Osteoblast (primary cell): ENCODE results near the gene ADAMTS17. TPM values are rescaled to one million over a fixed set of nuclear protein-coding genes. Genes with fewer than 3 reads are reported as not detected.
A peak's percentile ranks its signal among the peaks of the same experiment; 100 is the strongest.

Experiments used
- DNase-seq: peaks from one replicate; pipeline ENCODE4 v3.0.0; 2011; ENCODE audit warnings: low spot score, mixed read lengths; ENCODE audit not compliant: insufficient read length; ENCODE audit errors: missing footprints
- H2AFZ ChIP-seq: 2 replicates; pipeline ENCODE4 v1.6.0; 2011; ENCODE audit warnings: mild to moderate bottlenecking, low read length
- H3K27ac ChIP-seq: 2 replicates; pipeline ENCODE4 v1.5.1; 2011; ENCODE audit warnings: mild to moderate bottlenecking, low read depth, low read length, moderate library complexity
- H3K27me3 ChIP-seq: 2 replicates; pipeline ENCODE4 v1.6.0; 2012; ENCODE audit warnings: mild to moderate bottlenecking, control low read depth, inconsistent platforms, low read length, moderate library complexity; ENCODE audit not compliant: insufficient read depth
- H3K36me3 ChIP-seq: 2 replicates; pipeline ENCODE4 v1.5.1; 2011; ENCODE audit warnings: mild to moderate bottlenecking, low read length, control low read depth, moderate library complexity; ENCODE audit not compliant: insufficient read depth
- H3K4me1 ChIP-seq: 2 replicates; pipeline ENCODE4 v1.5.1; 2011; ENCODE audit warnings: mild to moderate bottlenecking, low read length, control low read depth, moderate library complexity; ENCODE audit not compliant: insufficient read depth
- H3K4me2 ChIP-seq: 2 replicates; pipeline ENCODE4 v1.6.0; 2011; ENCODE audit warnings: mild to moderate bottlenecking, low read length; ENCODE audit not compliant: insufficient read depth
- H3K4me3 ChIP-seq: fragments of 200-600 bp; sonication (generic); 3 replicates; pipeline ENCODE4 v1.5.1; 2012; ENCODE audit warnings: mild to moderate bottlenecking, low read length, inconsistent platforms; ENCODE audit not compliant: insufficient read depth
- H3K79me2 ChIP-seq: 2 replicates; pipeline ENCODE4 v1.6.0; 2012; ENCODE audit warnings: mild to moderate bottlenecking, low read length, control low read depth, inconsistent platforms; ENCODE audit not compliant: insufficient read depth
- H3K9me3 ChIP-seq: 2 replicates; pipeline ENCODE4 v1.5.1; 2011; ENCODE audit warnings: low read depth, low read length, control low read depth
- H4K20me1 ChIP-seq: 2 replicates; pipeline ENCODE4 v1.6.0; 2012; ENCODE audit warnings: mild to moderate bottlenecking, low read length, control low read depth; ENCODE audit not compliant: insufficient read depth
- total RNA-seq: library from RNA; depleted of rRNA; stranded (reverse); fragments of >200 nt; gene quantifications from 2 replicates; pipeline ENCODE4 v1.2.3, GENCODE V29; 2012
- TF ChIP-seq, protein P1 (sequence below): IDR thresholded peaks from 2 replicates; pipeline ENCODE4 v1.5.1; 2011; ENCODE audit warnings: mild to moderate bottlenecking, low read depth, low read length, moderate library complexity; ENCODE audit errors: extremely low read depth

The ADAMTS17 gene
- total RNA-seq, 1 donor: under 0.01 TPM

DNA sequence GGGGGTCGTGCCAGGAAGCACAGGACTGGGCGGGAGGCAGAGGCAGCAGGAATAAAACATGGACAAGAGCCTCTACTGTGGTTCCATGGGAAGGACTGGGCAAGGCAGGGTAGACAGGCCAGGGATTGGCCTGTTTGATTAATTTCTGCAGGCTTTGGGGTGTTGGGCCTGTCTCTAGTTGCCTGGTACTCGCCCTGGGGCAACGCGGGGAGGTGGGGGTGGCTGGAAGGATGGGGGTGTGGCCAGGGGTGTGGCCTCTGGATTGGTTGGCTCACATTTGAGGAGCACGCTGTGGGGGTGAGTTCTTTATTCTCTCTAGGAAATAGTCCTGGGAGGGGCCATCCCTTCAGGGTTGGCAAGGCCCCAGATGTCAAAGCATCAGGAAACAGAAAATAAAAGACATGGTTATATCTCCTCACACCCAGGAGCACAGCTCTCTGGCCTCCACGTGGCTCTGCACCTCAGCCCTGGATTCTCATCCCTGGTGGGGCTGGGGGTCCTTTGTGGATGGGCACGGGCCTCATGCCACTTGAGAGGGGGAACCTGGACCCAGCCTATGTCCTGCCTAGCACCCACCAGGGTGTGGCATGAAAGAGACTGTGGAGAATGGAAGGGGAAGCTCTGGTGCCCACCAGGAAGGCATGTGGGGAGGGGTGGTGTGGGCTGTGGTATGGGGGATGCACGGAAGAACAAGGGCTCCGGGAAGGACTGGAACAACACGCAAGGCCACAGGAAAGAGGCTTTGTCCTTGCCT lies 385.6 kb downstream of the ADAMTS17 start:
- no peaks in the 10 kb centered on the region for H3K4me1 ChIP-seq
- no peaks in the 10 kb centered on the region for H3K79me2 ChIP-seq
- H3K36me3 ChIP-seq: no peaks in the 10 kb centered on the region
- no peak overlapping the region for H3K27ac ChIP-seq
- H3K27me3 ChIP-seq: peaks cover 8% of the 10 kb centered on the region
- H3K4me3 ChIP-seq: no peak overlapping the region
- H2AFZ ChIP-seq: no peak overlapping the region
- peak; percentile 22 for DNase-seq
- TF ChIP-seq, protein P1, sequence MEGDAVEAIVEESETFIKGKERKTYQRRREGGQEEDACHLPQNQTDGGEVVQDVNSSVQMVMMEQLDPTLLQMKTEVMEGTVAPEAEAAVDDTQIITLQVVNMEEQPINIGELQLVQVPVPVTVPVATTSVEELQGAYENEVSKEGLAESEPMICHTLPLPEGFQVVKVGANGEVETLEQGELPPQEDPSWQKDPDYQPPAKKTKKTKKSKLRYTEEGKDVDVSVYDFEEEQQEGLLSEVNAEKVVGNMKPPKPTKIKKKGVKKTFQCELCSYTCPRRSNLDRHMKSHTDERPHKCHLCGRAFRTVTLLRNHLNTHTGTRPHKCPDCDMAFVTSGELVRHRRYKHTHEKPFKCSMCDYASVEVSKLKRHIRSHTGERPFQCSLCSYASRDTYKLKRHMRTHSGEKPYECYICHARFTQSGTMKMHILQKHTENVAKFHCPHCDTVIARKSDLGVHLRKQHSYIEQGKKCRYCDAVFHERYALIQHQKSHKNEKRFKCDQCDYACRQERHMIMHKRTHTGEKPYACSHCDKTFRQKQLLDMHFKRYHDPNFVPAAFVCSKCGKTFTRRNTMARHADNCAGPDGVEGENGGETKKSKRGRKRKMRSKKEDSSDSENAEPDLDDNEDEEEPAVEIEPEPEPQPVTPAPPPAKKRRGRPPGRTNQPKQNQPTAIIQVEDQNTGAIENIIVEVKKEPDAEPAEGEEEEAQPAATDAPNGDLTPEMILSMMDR: no peak
- no peaks in the 10 kb centered on the region for H3K9me3 ChIP-seq
- H4K20me1 ChIP-seq: no peaks in the 10 kb centered on the region
- no peak overlapping the region for H3K4me2 ChIP-seq

DNA sequence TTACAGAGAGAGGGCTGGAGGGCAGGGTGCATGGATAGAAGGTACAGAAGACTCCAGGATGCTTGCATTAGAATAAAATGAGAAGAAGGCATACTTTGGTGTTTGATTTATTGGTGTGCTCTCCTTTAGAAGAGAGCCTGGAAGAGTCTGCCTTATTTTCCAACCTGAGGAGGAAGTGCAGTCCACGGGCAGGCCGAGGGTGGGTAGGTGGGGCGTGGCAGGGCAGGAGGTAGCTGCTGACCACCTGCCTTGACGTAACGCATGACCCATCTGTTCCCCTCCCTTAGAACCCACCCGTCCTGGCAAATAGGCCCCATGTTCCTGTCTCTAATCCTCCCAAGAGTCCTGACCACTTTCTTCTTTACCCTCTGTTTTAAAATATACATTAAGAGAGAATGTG lies 386.2 kb downstream of the ADAMTS17 start:
- no peak overlapping the region for H3K4me3 ChIP-seq
- H3K9me3 ChIP-seq: no peaks in the 10 kb centered on the region
- H3K27ac ChIP-seq: no peak overlapping the region
- TF ChIP-seq, protein P1: no peak
- H3K4me2 ChIP-seq: no peak overlapping the region
- no peaks in the 10 kb centered on the region for H3K79me2 ChIP-seq
- peaks cover 8% of the 10 kb centered on the region for H3K27me3 ChIP-seq
- H3K36me3 ChIP-seq: no peaks in the 10 kb centered on the region
- H2AFZ ChIP-seq: no peak overlapping the region
- no peaks in the 10 kb centered on the region for H3K4me1 ChIP-seq
- peak; percentile 67 for DNase-seq
- H4K20me1 ChIP-seq: no peaks in the 10 kb centered on the region

DNA sequence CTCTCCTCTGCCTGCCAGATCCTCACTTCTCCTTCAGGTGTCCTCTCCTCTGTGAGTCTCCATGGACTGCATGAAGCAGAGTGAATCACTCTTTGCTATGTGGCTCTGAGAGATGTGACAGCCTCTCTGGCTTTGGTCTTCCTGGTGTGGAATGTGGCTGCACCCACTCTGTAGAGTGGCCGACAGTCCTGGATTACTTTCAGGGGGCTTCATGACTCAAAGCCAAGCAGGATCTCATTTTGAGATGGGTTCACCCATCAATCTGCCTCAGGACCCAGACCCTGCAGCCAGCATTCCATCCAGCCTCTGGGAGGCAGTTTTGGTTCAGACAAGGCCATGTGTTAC lies 386.6 kb downstream of the ADAMTS17 start:
- Histone ChIP-seq H3K27ac (no peak overlapping the region), H4K20me1 (no peaks in the 10 kb centered on the region), H3K27me3 (peaks cover 8% of the 10 kb centered on the region), H2AFZ (no peak overlapping the region), H3K79me2 (no peaks in the 10 kb centered on the region), H3K4me3 (no peak overlapping the region), H3K9me3 (no peaks in the 10 kb centered on the region), H3K4me1 (no peaks in the 10 kb centered on the region), H3K4me2 (no peak overlapping the region), H3K36me3 (no peaks in the 10 kb centered on the region)
- DNase-seq: no peak
- TF ChIP-seq, protein P1: no peak

DNA sequence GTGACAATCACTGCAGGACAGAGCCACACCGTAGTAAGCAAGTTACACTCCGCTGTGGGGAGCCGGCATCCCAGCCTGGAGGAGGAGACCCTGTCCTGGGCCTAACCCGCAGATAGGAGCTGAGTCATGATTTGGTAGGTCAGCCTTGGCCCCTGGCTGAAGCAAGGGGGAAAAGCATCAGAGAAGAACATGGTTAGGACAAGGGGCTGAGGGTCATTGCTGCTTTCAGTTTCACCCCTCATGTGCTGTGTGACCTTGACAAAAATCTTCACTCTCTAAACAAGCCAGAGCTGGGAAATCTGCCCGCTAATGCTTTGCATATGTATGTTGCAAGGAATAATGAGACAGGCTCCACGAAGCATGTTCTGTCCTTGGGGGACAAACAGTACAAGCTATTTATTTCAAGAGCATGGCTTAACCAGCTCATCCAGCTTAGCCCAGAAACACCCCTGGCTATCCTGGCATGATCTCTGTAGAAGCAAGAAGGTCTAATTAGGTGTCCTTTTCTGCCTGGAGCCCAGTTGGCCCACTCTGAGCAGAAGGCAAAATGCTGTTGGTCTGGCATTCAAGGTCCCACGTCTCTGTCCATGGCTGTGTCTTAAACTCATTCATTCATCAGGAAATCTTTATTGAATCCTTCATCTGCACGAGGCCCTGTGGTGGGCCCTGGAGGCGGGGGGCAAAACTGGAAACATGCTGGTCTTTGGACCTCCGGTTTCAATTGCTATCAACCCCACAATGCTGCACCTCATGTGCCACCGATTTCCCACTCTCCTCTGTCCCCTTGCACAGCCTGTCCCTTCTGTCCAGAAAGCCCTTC lies 387.2 kb downstream of the ADAMTS17 start:
- Histone ChIP-seq H3K4me3 (no peak overlapping the region), H3K9me3 (no peaks in the 10 kb centered on the region), H3K79me2 (no peaks in the 10 kb centered on the region), H3K27me3 (peaks cover 6% of the 10 kb centered on the region), H3K4me2 (no peak overlapping the region), H2AFZ (no peak overlapping the region), H3K4me1 (no peaks in the 10 kb centered on the region), H3K36me3 (no peaks in the 10 kb centered on the region), H4K20me1 (no peaks in the 10 kb centered on the region), H3K27ac (no peak overlapping the region)
- peak; percentile 47 for DNase-seq
- TF ChIP-seq, protein P1: no peak
